ENCODE measurements around the gene HSDL2.

Gene HSDL2

GRCh38 chr9:112334432-112334841, 45.5 kb upstream of the HSDL2 start:
- Histone ChIP-seq H3K9me3 (ENCODE audit: control extremely low read depth in 1 of 5, control insufficient read depth in 4 of 5, insufficient read depth in 2 of 5, low read depth in 1 of 5, low read length in 4 of 5) (no peaks in the 10 kb centered on the region), H3K4me3 (ENCODE audit: control insufficient read depth in 1 of 7, extremely low read depth in 1 of 7, insufficient read depth in 4 of 7, low read depth in 2 of 7, low read length in 6 of 7) (peak overlapping the region in 6 of 7 experiments; percentile 75 to 99 (median 86)), H3K4me1 (ENCODE audit: control extremely low read depth in 1 of 4, control insufficient read depth in 4 of 4, insufficient read depth in 4 of 4, low read length in 3 of 4) (peaks cover 9 to 33% (median 30%) of the 10 kb centered on the region in 4 experiments), H3K27me3 (replicated peaks in 2 of 5; ENCODE audit: control insufficient read depth in 4 of 5, insufficient read depth in 5 of 5, low read length in 4 of 5) (no peaks in the 10 kb centered on the region), H3K27ac (ENCODE audit: insufficient read depth in 1 of 2, low read depth in 1 of 2, low read length in 2 of 2, poor library complexity in 1 of 2, severe bottlenecking in 2 of 2) (peak overlapping the region; percentile 64 to 92), H3K36me3 (ENCODE audit: control insufficient read depth in 4 of 4, insufficient read depth in 4 of 4, low read length in 3 of 4) (no peaks in the 10 kb centered on the region)
- WGBS (ENCODE audit: insufficient coverage), result 0% methylated on average over 3 of the region's 8 CpGs
- ChIA-PET POLR2A (interaction anchor here (1.2 kb wide), 1 partner anchor 160 kb away, joined by 4 read pairs; the partner anchor contains the start of gene SUSD1), CTCF (interaction anchor here (0.9 to 1.4 kb wide), 7 partner anchors 10 to 237 kb away, joined by 3 to 7 read pairs (median 3); no protein-coding TSS in a partner anchor)
- peak; percentile 39 to 76 (median 69) for DNase-seq

- CTCF ChIA-PET, result interaction anchor here (2.1 kb wide), 1 partner anchor 240 kb away, joined by 8 read pairs; no protein-coding TSS in a partner anchor
- H3K4me3 ChIP-seq (ENCODE audit: control insufficient read depth in 1 of 7, extremely low read depth in 1 of 7, insufficient read depth in 4 of 7, low read depth in 2 of 7, low read length in 6 of 7), result no peak overlapping the region
- H3K9me3 ChIP-seq (ENCODE audit: control extremely low read depth in 1 of 5, control insufficient read depth in 4 of 5, insufficient read depth in 2 of 5, low read depth in 1 of 5, low read length in 4 of 5), result no peaks in the 10 kb centered on the region
- no peak overlapping the region for H3K27ac ChIP-seq (ENCODE audit: insufficient read depth in 1 of 2, low read depth in 1 of 2, low read length in 2 of 2, poor library complexity in 1 of 2, severe bottlenecking in 2 of 2)
- POLR2A ChIA-PET, result no interaction called here
- no peak for DNase-seq
- H3K36me3 ChIP-seq (ENCODE audit: control insufficient read depth in 4 of 4, insufficient read depth in 4 of 4, low read length in 3 of 4), result no peaks in the 10 kb centered on the region
- no peaks in the 10 kb centered on the region for H3K27me3 ChIP-seq (replicated peaks in 2 of 5; ENCODE audit: control insufficient read depth in 4 of 5, insufficient read depth in 5 of 5, low read length in 4 of 5)
- WGBS (ENCODE audit: insufficient coverage), result no CpG with 5 or more reads among the region's 1 CpG
- peaks cover 0 to 11% (median 8%) of the 10 kb centered on the region in 4 experiments for H3K4me1 ChIP-seq (ENCODE audit: control extremely low read depth in 1 of 4, control insufficient read depth in 4 of 4, insufficient read depth in 4 of 4, low read length in 3 of 4)
Measured at GRCh38 chr9:112337547-112337946, 42.4 kb upstream of the HSDL2 start.

DNA sequence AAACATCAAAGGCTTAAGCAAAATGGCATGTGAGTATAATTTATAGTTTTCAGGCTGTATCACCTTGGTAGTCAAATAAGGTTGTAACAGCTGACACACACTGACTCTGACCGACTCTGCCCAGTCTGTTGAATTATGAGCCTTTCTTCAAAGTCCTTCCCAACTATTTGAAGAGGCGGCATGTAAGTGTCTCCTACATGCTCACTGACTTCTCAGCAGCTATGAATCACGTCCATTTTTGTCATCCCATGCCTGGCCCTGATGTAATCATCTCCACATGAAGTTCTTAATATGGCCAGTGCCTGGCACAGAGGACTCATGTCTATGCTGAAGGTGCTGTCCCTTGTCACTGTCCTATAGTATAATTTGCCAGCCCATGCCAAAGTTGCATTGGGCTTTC, 41.3 kb upstream of the HSDL2 start:
- no peak for DNase-seq
- ChIA-PET CTCF (interaction anchor here (2.1 kb wide), 1 partner anchor 241 kb away, joined by 8 read pairs; no protein-coding TSS in a partner anchor), POLR2A (no interaction called here)
- Histone ChIP-seq H3K36me3 (ENCODE audit: control insufficient read depth in 4 of 4, insufficient read depth in 4 of 4, low read length in 3 of 4) (no peaks in the 10 kb centered on the region), H3K9me3 (ENCODE audit: control extremely low read depth in 1 of 5, control insufficient read depth in 4 of 5, insufficient read depth in 2 of 5, low read depth in 1 of 5, low read length in 4 of 5) (no peaks in the 10 kb centered on the region), H3K27ac (ENCODE audit: insufficient read depth in 1 of 2, low read depth in 1 of 2, low read length in 2 of 2, poor library complexity in 1 of 2, severe bottlenecking in 2 of 2) (no peak overlapping the region), H3K4me1 (ENCODE audit: control extremely low read depth in 1 of 4, control insufficient read depth in 4 of 4, insufficient read depth in 4 of 4, low read length in 3 of 4) (peaks cover 0 to 11% (median 7%) of the 10 kb centered on the region in 4 experiments), H3K27me3 (replicated peaks in 2 of 5; ENCODE audit: control insufficient read depth in 4 of 5, insufficient read depth in 5 of 5, low read length in 4 of 5) (no peaks in the 10 kb centered on the region), H3K4me3 (ENCODE audit: control insufficient read depth in 1 of 7, extremely low read depth in 1 of 7, insufficient read depth in 4 of 7, low read depth in 2 of 7, low read length in 6 of 7) (no peak overlapping the region)
- 85% methylated on average over 3 of the region's 3 CpGs for WGBS (ENCODE audit: insufficient coverage)

DNA sequence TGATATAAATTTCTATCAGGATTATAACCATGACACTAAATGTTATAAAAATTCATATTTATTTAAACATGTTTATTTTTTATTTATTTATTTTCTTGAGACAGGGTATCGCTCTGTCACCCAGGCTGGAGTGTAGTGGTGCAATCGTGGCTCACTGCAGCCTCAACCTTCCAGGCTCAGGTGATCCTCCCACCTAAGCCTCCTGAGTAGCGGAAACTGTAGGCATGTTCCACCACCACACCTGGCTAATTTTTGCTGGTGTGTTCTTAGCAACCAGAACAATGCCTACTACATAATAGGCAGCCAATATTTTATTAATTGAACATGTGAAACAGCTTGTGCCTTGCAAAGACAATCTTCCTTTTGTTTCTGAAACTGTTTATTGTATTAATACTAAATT, 40.0 kb upstream of the HSDL2 start:
- no peaks in the 10 kb centered on the region for H3K27me3 ChIP-seq (replicated peaks in 2 of 5; ENCODE audit: control insufficient read depth in 4 of 5, insufficient read depth in 5 of 5, low read length in 4 of 5)
- H3K27ac ChIP-seq (ENCODE audit: insufficient read depth in 1 of 2, low read depth in 1 of 2, low read length in 2 of 2, poor library complexity in 1 of 2, severe bottlenecking in 2 of 2), result no peak overlapping the region
- POLR2A ChIA-PET, result no interaction called here
- no peaks in the 10 kb centered on the region for H3K36me3 ChIP-seq (ENCODE audit: control insufficient read depth in 4 of 4, insufficient read depth in 4 of 4, low read length in 3 of 4)
- CTCF ChIA-PET, result no interaction called here
- peaks cover 0 to 4% (median 0%) of the 10 kb centered on the region in 5 experiments for H3K9me3 ChIP-seq (ENCODE audit: control extremely low read depth in 1 of 5, control insufficient read depth in 4 of 5, insufficient read depth in 2 of 5, low read depth in 1 of 5, low read length in 4 of 5)
- no peak for DNase-seq
- WGBS (ENCODE audit: insufficient coverage), result 100% methylated on average over 2 of the region's 3 CpGs
- no peak overlapping the region for H3K4me3 ChIP-seq (ENCODE audit: control insufficient read depth in 1 of 7, extremely low read depth in 1 of 7, insufficient read depth in 4 of 7, low read depth in 2 of 7, low read length in 6 of 7)
- H3K4me1 ChIP-seq (ENCODE audit: control extremely low read depth in 1 of 4, control insufficient read depth in 4 of 4, insufficient read depth in 4 of 4, low read length in 3 of 4), result peaks cover 0 to under 1% (median under 1%) of the 10 kb centered on the region in 4 experiments

GRCh38 chr9:112341730-112342129, 38.2 kb upstream of the HSDL2 start:
- no peaks in the 10 kb centered on the region for H3K27me3 ChIP-seq (replicated peaks in 2 of 5; ENCODE audit: control insufficient read depth in 4 of 5, insufficient read depth in 5 of 5, low read length in 4 of 5)
- H3K27ac ChIP-seq (ENCODE audit: insufficient read depth in 1 of 2, low read depth in 1 of 2, low read length in 2 of 2, poor library complexity in 1 of 2, severe bottlenecking in 2 of 2), result no peak overlapping the region
- no peaks in the 10 kb centered on the region for H3K4me1 ChIP-seq (ENCODE audit: control extremely low read depth in 1 of 4, control insufficient read depth in 4 of 4, insufficient read depth in 4 of 4, low read length in 3 of 4)
- no peaks in the 10 kb centered on the region for H3K36me3 ChIP-seq (ENCODE audit: control insufficient read depth in 4 of 4, insufficient read depth in 4 of 4, low read length in 3 of 4)
- POLR2A ChIA-PET, result no interaction called here
- CTCF ChIA-PET, result no interaction called here
- peaks cover 0 to 4% (median 0%) of the 10 kb centered on the region in 5 experiments for H3K9me3 ChIP-seq (ENCODE audit: control extremely low read depth in 1 of 5, control insufficient read depth in 4 of 5, insufficient read depth in 2 of 5, low read depth in 1 of 5, low read length in 4 of 5)
- DNase-seq, result no peak
- H3K4me3 ChIP-seq (ENCODE audit: control insufficient read depth in 1 of 7, extremely low read depth in 1 of 7, insufficient read depth in 4 of 7, low read depth in 2 of 7, low read length in 6 of 7), result no peak overlapping the region

DNA sequence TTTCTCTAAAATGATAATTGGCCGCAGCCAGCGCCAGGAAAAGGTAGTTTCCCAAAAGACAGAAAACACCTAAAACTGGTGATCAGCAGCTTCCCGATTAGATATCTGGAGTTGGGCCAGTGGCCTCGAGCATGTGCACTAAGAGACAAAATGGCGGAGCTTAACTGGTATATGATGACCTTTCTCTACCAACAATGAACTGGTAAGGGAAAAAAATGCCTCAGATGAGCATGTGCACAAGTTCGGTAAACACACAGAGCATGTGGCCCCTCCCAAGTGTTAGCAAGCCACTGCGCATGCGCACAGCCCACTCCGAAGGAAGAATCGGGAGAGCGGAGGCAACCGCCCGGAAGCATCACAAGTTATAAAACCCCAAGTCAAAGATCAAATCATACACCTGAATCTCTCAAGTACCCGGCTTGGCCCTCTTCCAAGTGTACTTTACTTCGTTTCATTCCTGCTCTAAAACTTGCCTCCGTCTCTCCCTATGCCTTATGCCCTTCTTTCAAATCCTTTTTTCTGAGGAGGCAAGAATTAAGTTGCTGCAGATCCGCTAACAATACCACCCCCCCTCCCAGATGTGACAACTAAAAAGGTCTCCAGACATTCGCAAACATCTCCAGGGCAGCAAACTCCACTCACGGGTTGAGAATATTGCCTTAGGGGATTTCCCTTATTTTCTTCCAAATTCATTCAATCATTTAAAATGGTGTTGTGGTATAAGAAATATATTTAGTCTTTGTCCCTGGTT, 31.5 kb upstream of the HSDL2 start:
- H3K27ac ChIP-seq (ENCODE audit: insufficient read depth in 1 of 2, low read depth in 1 of 2, low read length in 2 of 2, poor library complexity in 1 of 2, severe bottlenecking in 2 of 2), result no peak overlapping the region
- no peaks in the 10 kb centered on the region for H3K27me3 ChIP-seq (replicated peaks in 2 of 5; ENCODE audit: control insufficient read depth in 4 of 5, insufficient read depth in 5 of 5, low read length in 4 of 5)
- ChIA-PET POLR2A (interaction anchor here (0.6 kb wide), 1 partner anchor 43 kb away, joined by 3 read pairs; no protein-coding TSS in a partner anchor), CTCF (interaction anchor here (1.0 kb wide), 1 partner anchor 15 kb away, joined by 3 read pairs; the partner anchor contains the start of gene PTBP3)
- H3K9me3 ChIP-seq (ENCODE audit: control extremely low read depth in 1 of 5, control insufficient read depth in 4 of 5, insufficient read depth in 2 of 5, low read depth in 1 of 5, low read length in 4 of 5), result peaks cover 0 to 4% (median 0%) of the 10 kb centered on the region in 5 experiments
- DNase-seq, result peak; percentile 39 to 61 (median 60)
- H3K4me1 ChIP-seq (ENCODE audit: control extremely low read depth in 1 of 4, control insufficient read depth in 4 of 4, insufficient read depth in 4 of 4, low read length in 3 of 4), result peaks cover 0 to 8% (median 0%) of the 10 kb centered on the region in 4 experiments
- no peaks in the 10 kb centered on the region for H3K36me3 ChIP-seq (ENCODE audit: control insufficient read depth in 4 of 4, insufficient read depth in 4 of 4, low read length in 3 of 4)
- H3K4me3 ChIP-seq (ENCODE audit: control insufficient read depth in 1 of 7, extremely low read depth in 1 of 7, insufficient read depth in 4 of 7, low read depth in 2 of 7, low read length in 6 of 7), result peak overlapping the region in 4 of 7 experiments; percentile 33 to 68 (median 66)
- 44% methylated on average over 17 of the region's 19 CpGs for WGBS (ENCODE audit: insufficient coverage)

DNA sequence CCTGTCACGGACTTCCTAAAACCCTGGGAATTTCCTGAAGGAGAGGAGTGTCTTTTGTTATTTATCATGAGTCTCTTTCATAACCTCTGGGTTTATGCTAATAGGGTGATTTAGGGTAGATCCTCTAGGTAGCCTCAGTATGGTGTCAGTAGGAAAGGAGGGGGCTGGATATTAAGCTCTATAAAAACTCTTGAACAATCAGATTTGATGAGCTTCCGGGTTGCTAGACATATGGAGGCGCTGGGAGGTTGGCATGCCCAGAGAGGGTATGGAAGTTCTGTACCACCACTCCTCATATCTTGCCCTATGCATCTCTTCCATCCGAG, 30.9 kb upstream of the HSDL2 start:
- Histone ChIP-seq H3K27me3 (replicated peaks in 2 of 5; ENCODE audit: control insufficient read depth in 4 of 5, insufficient read depth in 5 of 5, low read length in 4 of 5) (no peaks in the 10 kb centered on the region), H3K4me3 (ENCODE audit: control insufficient read depth in 1 of 7, extremely low read depth in 1 of 7, insufficient read depth in 4 of 7, low read depth in 2 of 7, low read length in 6 of 7) (peak overlapping the region in 2 of 7 experiments; percentile 64 to 68), H3K4me1 (ENCODE audit: control extremely low read depth in 1 of 4, control insufficient read depth in 4 of 4, insufficient read depth in 4 of 4, low read length in 3 of 4) (peaks cover 0 to 8% (median under 1%) of the 10 kb centered on the region in 4 experiments), H3K9me3 (ENCODE audit: control extremely low read depth in 1 of 5, control insufficient read depth in 4 of 5, insufficient read depth in 2 of 5, low read depth in 1 of 5, low read length in 4 of 5) (peaks cover 0 to 4% (median 0%) of the 10 kb centered on the region in 5 experiments), H3K36me3 (ENCODE audit: control insufficient read depth in 4 of 4, insufficient read depth in 4 of 4, low read length in 3 of 4) (no peaks in the 10 kb centered on the region), H3K27ac (ENCODE audit: insufficient read depth in 1 of 2, low read depth in 1 of 2, low read length in 2 of 2, poor library complexity in 1 of 2, severe bottlenecking in 2 of 2) (no peak overlapping the region)
- ChIA-PET POLR2A (no interaction called here), CTCF (interaction anchor here (1.0 to 1.2 kb wide), 2 partner anchors 15 to 255 kb away, joined by 3 read pairs; partner anchors contain the start of gene PTBP3)
- DNase-seq, result no peak
- 80% methylated on average over 3 of the region's 4 CpGs for WGBS (ENCODE audit: insufficient coverage)

All from common myeloid progenitor, CD34-positive (primary cell).